GM12873 (cell line): Measurements from ENCODE around the gene VRK1.

ENCODE experiments used
- TF ChIP-seq, protein P1 (sequence below): IDR thresholded peaks from 2 replicates; pipeline ENCODE4 v1.5.1; 2012; ENCODE audit warnings: low read depth, mild to moderate bottlenecking, moderate library complexity, low read length, control low read depth; ENCODE audit not compliant: insufficient read depth; ENCODE audit errors: missing control alignments

VRK1 gene

DNA sequence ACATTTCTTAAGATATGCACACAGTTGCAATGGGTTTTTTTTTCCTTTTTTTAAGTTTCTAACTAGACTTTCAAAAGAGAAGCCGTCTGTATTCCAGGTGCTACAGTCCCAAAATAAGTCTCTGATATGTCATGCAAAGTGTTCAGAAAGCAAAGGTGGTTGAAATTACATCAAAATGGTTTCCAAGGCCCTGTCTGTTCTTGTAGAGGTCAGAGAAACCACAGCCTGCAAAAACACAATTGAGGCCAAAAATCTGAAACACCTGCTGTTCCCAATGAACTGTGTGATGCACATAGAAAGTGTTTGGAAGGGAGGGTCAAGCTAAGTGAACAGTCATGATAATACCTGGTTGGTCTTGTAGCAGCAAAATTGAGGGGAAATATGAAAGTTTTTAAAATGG, 91.0 kb downstream of the VRK1 start:
- TF ChIP-seq, protein P1, sequence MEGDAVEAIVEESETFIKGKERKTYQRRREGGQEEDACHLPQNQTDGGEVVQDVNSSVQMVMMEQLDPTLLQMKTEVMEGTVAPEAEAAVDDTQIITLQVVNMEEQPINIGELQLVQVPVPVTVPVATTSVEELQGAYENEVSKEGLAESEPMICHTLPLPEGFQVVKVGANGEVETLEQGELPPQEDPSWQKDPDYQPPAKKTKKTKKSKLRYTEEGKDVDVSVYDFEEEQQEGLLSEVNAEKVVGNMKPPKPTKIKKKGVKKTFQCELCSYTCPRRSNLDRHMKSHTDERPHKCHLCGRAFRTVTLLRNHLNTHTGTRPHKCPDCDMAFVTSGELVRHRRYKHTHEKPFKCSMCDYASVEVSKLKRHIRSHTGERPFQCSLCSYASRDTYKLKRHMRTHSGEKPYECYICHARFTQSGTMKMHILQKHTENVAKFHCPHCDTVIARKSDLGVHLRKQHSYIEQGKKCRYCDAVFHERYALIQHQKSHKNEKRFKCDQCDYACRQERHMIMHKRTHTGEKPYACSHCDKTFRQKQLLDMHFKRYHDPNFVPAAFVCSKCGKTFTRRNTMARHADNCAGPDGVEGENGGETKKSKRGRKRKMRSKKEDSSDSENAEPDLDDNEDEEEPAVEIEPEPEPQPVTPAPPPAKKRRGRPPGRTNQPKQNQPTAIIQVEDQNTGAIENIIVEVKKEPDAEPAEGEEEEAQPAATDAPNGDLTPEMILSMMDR = no peak

DNA sequence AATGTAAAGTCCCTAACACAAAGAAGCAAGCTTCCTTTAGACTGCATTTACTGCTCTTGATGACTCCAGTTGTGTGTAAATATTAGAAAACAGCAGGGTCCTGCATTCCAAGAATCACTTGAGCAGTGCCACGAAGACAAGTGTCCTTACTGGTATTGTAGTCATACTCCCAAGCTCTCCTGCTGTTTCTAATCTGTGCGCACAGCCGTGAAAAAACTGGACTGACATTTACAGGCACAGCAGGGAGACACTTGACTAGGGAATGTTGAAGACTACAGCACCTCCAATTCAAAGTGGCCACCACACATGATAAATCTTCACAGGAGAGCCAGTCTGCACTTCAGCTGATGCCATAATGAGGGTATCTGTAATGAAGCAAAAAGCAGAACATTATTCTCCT, 91.4 kb downstream of the VRK1 start:
- TF ChIP-seq, protein P1 = no peak

DNA sequence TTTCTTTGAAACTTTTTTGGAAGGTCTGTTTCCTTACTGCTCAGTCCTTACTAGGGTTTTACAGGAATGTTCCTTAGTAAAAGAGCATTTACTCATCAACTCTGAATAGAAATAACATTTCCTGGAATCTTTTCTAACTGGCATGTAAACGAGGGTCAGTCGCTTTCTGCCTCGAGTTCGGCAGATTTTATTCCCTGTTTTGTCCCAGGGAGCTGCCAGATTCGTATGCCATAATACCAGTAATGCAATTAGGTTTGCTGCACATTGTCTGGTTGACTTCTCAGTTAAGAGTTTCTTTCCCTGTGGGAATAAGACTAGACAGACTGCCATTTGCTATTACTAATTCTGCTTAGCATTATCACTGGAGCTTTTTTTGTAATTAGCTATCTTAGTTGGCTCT, 91.9 kb downstream of the VRK1 start:
- TF ChIP-seq, protein P1 = no peak

DNA sequence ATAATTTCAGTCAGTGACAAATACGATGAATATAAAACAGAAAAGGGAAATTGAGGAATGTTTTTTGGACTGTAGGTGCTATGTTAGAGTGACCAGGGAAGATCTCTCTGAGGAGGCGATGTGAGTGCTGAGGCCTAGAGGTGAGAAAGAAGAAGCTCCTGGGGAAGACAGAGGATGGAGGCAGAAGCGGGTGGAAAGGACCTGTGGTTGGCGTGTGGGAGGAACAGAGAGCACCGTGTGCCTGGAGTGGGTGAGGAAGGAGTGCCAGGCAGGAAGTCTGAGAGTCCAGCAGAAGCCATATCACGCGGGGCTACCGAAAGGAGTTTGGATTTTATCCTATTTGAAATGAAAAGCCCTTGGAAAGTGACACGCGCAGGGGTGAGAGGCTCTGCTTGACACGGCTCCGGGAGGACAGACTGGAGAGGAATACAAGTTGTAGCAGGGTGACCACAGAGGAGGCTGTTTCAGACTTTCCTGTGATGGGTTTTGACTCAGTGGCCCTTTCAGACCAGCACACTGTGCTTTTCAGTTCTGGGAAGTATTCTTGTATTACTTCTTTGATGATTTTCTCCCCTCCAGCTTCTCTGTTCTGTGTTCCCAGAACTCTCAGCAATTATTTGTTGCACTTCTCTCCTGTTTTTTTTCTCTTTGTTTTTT, 96.9 kb downstream of the VRK1 start:
- TF ChIP-seq, protein P1 = no peak

DNA sequence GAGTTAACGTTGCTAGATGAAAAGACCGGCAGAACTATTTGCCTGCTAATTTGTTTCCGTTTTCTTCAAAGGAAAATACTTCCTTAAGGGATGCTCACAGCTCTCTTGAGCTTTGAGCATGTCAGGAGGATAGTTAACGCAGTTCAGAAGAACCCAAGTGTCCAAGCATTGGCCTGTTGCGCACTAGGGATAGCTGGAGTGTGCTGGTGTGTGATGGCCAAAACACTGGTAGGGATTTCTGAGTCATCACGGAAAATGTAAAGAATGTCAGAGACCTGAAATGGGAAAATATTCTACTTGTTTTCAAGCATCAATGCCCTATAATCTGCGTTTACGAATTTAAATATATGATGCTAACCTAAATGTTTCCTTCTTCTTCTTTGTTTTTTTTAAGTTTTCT, 97.8 kb downstream of the VRK1 start:
- TF ChIP-seq, protein P1 = no peak

GRCh38 chr14:96895658-96896271, 98.6 kb downstream of the VRK1 start:
- TF ChIP-seq, protein P1 = no peak

- TF ChIP-seq, protein P1 = no peak
Observed at GRCh38 chr14:96897184-96897583, 100.0 kb downstream of the VRK1 start.
